ENCODE data around the gene CDH23.

DNA sequence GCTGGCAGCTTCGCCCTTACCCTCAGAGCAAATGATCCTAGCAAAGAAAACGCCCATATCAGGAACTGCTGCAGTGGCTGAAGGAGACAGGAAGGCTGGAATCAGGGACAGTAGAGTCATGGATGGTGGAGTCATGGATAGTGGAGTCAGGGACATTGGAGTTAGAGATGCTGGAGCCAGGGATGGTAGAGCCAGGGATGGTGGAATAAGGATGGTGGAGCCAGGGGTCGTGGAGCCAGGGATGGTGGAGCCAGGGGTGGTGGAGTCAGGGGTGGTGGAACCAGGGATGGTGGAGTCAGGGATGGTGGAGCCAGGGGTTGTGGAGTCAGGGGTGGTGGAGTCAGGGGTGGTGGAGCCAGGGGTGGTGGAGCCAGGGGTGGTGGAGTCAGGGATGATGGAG lies 291.5 kb downstream of the CDH23 start:
- no peak for TF ChIP-seq POLR2A (IDR thresholded peaks at IDR 0.05)
- no peak for TF ChIP-seq CTCF (IDR thresholded peaks at IDR 0.05)
- TF ChIP-seq EP300 (IDR thresholded peaks at IDR 0.05), result no peak
